Kidney epithelial cell (primary cell): ENCODE measurements around the gene CDH19. TPM values are rescaled to one million over a fixed set of nuclear protein-coding genes. Genes with fewer than 3 reads are reported as not detected.

Source experiments
- DNase-seq: peaks from one replicate; pipeline ENCODE4 v3.0.0-alpha.2; 2010; ENCODE audit warnings: low read depth
- H3K27me3 ChIP-seq: 2 replicates; pipeline ENCODE4 v1.6.0; 2011; ENCODE audit warnings: low read length; ENCODE audit not compliant: control insufficient read depth, insufficient read depth
- H3K36me3 ChIP-seq: 2 replicates; pipeline ENCODE4 v1.5.1; 2011; ENCODE audit warnings: low read length; ENCODE audit not compliant: control insufficient read depth, insufficient read depth
- H3K4me3 ChIP-seq: 2 replicates; pipeline ENCODE4 v1.5.1; 2011; ENCODE audit warnings: low read depth, mild to moderate bottlenecking, control low read depth, low read length
- total RNA-seq: library from RNA; depleted of rRNA; stranded (reverse); fragments of >200 nt; gene quantifications from 2 replicates; pipeline ENCODE4 v1.2.3, GENCODE V29; 2015
- TF ChIP-seq, protein P1 (sequence below): IDR thresholded peaks from 2 replicates; pipeline ENCODE4 v1.5.1; 2011; ENCODE audit warnings: mild to moderate bottlenecking, moderate library complexity, low read length, control low read depth, inconsistent platforms; ENCODE audit not compliant: insufficient read depth, poor library complexity, severe bottlenecking

The CDH19 gene
- total RNA-seq, 1 donor from 2014 or later, result not detected

DNA sequence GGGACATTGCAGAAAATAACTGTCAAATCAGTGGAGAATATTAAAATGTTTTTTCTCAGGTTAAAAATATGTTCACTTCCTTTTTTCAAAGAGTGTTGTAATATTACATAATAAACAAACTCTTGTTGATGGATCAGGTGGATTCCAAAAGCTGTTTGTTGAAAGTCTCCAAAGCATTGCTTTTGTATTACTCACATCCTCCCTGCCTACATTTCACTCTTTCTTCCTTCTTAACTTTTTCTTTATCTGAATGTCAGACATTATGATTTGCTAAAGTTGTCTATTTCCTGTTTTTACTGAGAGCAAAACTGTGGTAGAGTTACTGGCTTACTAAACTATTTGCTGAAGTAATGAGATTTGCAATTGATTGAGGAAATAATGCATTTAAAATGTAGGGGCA lies 92.1 kb downstream of the CDH19 start:
- H3K36me3 ChIP-seq, result no peaks in the 10 kb centered on the region
- DNase-seq, result peak; percentile 21
- TF ChIP-seq, protein P1, sequence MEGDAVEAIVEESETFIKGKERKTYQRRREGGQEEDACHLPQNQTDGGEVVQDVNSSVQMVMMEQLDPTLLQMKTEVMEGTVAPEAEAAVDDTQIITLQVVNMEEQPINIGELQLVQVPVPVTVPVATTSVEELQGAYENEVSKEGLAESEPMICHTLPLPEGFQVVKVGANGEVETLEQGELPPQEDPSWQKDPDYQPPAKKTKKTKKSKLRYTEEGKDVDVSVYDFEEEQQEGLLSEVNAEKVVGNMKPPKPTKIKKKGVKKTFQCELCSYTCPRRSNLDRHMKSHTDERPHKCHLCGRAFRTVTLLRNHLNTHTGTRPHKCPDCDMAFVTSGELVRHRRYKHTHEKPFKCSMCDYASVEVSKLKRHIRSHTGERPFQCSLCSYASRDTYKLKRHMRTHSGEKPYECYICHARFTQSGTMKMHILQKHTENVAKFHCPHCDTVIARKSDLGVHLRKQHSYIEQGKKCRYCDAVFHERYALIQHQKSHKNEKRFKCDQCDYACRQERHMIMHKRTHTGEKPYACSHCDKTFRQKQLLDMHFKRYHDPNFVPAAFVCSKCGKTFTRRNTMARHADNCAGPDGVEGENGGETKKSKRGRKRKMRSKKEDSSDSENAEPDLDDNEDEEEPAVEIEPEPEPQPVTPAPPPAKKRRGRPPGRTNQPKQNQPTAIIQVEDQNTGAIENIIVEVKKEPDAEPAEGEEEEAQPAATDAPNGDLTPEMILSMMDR, result no peak
- no peaks in the 10 kb centered on the region for H3K27me3 ChIP-seq
- H3K4me3 ChIP-seq, result no peak overlapping the region

DNA sequence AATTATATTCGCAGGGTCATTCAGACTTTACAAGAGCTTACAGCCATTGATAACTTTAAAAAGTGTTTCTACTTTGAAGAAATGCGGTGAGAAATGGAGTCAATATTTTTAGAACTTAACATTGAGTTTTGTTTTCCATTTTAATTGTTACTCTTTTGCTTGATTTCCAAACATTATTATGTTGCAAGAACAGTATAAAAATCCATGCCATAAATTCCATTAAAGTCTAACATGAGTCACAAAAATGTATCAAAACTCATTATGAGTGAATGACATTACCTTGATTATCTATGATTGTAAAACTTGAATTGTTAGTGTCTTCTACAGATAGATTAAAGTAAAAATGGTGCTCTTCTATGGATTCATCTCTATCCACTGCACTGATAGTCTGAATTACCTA lies 92.6 kb downstream of the CDH19 start:
- DNase-seq, result no peak
- no peaks in the 10 kb centered on the region for H3K27me3 ChIP-seq
- TF ChIP-seq, protein P1, result no peak
- no peak overlapping the region for H3K4me3 ChIP-seq
- no peaks in the 10 kb centered on the region for H3K36me3 ChIP-seq

DNA sequence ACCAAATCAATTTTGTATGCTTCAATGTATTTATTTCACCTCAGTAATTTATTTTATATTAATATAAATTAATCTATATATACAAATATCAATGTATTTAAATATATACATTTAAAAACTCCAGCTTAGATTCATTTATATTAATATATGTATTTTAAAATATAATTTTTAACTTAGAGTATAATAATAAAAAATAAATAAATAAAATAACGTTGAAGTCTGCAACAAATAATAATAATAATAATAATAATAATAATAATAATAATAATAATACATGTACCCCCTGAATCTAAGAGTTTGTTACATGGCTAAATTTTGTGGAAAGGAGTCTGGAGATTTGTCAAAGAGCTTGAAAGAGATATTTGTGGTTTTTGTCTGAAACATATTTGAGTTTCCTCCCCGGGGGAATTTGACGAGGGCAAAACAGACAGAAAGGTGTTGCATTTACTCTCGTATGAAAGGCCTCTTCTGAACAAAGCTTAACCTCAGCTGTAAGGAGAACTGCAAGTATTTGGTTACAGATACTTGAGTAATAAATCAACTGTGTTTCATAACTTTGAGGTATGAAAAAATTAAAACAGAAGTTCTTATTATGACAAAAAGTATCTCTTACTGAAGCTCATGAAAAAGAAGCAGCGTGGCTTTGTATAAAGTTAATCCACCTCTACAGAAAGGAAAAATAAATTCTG lies 93.4 kb downstream of the CDH19 start:
- Histone ChIP-seq H3K4me3 (no peak overlapping the region), H3K27me3 (no peaks in the 10 kb centered on the region), H3K36me3 (no peaks in the 10 kb centered on the region)
- DNase-seq, result no peak
- TF ChIP-seq, protein P1, result no peak

DNA sequence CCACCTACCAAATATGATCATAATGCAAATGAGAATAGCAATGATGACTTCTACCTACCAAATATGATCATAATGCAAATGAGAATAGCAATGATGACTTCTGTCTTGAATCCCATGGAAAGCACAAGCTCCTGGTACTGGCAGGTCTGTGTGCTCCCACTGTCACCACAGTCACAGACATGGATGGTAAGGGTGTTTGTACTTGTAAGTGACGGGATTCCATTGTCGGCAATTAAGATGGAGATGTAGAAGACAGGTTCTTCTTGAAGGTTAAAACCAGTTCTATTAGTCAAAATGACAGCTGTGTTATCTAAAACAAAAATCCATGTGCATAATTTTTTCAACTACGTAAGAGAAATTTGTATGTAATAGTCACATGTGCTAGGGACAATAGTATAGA lies 95.0 kb downstream of the CDH19 start:
- Histone ChIP-seq H3K36me3 (no peaks in the 10 kb centered on the region), H3K4me3 (no peak overlapping the region), H3K27me3 (no peaks in the 10 kb centered on the region)
- no peak for DNase-seq
- TF ChIP-seq, protein P1, result no peak

GRCh38 chr18:66506178-66506577 lies 97.7 kb downstream of the CDH19 start:
- TF ChIP-seq, protein P1, result no peak
- DNase-seq, result no peak
- H3K4me3 ChIP-seq, result no peak overlapping the region
- no peaks in the 10 kb centered on the region for H3K36me3 ChIP-seq
- H3K27me3 ChIP-seq, result no peaks in the 10 kb centered on the region

GRCh38 chr18:66497351-66497750 lies 106.5 kb downstream of the CDH19 start:
- Histone ChIP-seq H3K36me3 (no peaks in the 10 kb centered on the region), H3K27me3 (no peaks in the 10 kb centered on the region), H3K4me3 (no peak overlapping the region)
- DNase-seq, result no peak
- TF ChIP-seq, protein P1, result no peak
